NCI-H82 treated with DMSO at 0.1 percent for 48 hours (cell line): ENCODE measurements around the gene ZBTB20.

Experiments
- DNase-seq: peaks from one replicate; lab custom pipeline; 2025; ENCODE audit not compliant: unreplicated experiment; lab: John Stamatoyannopoulos, UW

The ZBTB20 gene

GRCh38 chr3:114721864-114722263, 425.2 kb downstream of the ZBTB20 start:
- no peak for DNase-seq

DNA sequence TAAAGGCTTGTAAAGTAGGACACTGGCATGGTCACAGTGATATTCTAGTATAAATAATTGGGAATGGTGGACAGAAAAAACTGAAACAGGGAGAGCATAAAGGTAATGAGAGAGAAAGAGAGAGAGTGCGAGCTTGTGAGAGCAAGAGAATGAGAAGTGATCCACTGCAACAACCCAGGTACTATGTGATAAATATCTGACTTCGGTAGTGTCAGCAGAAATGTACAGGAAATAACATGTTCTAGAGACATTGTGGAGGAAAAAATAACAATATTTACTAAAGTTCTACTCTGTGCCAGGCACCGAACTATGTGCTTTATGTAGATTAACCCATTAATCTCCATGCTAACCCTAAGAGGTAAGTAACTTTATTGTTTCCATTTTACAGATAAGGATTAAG, 425.9 kb downstream of the ZBTB20 start:
- no peak for DNase-seq

- no peak for DNase-seq
Observed at GRCh38 chr3:114718898-114719210, 428.2 kb downstream of the ZBTB20 start.

- DNase-seq: no peak
Observed at GRCh38 chr3:114718071-114718897, 428.8 kb downstream of the ZBTB20 start.

DNA sequence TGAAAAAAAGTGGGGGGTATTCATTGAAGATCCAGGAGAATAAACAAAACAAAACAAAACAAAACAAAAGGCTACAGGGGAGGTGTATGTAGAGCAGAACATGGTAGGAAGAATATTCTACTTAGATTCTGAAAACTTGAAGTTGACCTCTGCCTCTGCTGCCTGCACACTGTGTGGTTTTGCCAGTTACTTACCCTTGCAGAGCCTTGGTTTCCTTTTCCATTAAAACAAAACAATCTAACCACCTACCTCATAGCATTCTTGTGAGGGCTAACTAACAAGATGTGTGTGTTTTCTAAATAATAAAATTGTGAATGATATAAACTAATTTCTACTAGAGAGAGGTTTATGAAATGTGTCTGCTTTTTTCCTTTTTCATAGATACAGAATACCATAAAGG, 430.2 kb downstream of the ZBTB20 start:
- no peak for DNase-seq

GRCh38 chr3:114716126-114716525, 431.0 kb downstream of the ZBTB20 start:
- no peak for DNase-seq

GRCh38 chr3:114714957-114715460, 432.1 kb downstream of the ZBTB20 start:
- no peak for DNase-seq

- no peak for DNase-seq
Observed at GRCh38 chr3:114714237-114714636, 432.9 kb downstream of the ZBTB20 start.

- DNase-seq: no peak
Observed at GRCh38 chr3:114712728-114713492, 434.2 kb downstream of the ZBTB20 start.

GRCh38 chr3:114711321-114711886, 435.7 kb downstream of the ZBTB20 start:
- no peak for DNase-seq

GRCh38 chr3:114709102-114709501, 438.0 kb downstream of the ZBTB20 start:
- no peak for DNase-seq

GRCh38 chr3:114707252-114707860, 439.7 kb downstream of the ZBTB20 start:
- no peak for DNase-seq

DNA sequence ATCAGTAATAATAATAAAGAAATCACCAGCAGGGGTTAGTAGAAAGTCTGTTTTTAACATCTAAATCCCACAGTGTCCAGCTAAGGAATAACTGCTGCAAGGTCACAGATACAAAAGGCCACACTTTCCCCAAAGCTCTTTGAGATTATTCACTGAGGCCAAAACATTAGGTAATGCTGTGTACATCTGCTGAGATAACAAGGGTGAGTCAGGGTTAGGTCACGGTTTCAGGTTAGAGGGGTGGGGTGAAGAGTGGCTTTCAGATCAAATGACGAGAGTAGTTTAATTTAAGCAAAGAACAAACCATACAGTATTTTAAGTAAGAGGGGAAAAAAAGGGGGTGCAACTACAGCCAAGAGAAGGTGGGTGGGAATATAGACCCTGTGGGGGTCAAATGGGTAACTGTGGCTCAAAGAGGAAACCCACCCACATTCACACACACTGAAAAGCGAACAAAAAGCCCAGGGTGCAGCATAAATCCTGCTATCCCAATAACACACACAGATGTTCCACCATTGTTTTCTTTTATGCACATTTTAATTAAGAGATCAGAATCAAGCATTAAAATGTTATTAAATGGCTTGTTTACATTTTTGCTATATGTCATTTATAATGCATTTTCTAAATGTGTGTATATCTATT, 440.4 kb downstream of the ZBTB20 start:
- no peak for DNase-seq

- DNase-seq: no peak
Observed at GRCh38 chr3:114700637-114701234, 446.4 kb downstream of the ZBTB20 start.

DNA sequence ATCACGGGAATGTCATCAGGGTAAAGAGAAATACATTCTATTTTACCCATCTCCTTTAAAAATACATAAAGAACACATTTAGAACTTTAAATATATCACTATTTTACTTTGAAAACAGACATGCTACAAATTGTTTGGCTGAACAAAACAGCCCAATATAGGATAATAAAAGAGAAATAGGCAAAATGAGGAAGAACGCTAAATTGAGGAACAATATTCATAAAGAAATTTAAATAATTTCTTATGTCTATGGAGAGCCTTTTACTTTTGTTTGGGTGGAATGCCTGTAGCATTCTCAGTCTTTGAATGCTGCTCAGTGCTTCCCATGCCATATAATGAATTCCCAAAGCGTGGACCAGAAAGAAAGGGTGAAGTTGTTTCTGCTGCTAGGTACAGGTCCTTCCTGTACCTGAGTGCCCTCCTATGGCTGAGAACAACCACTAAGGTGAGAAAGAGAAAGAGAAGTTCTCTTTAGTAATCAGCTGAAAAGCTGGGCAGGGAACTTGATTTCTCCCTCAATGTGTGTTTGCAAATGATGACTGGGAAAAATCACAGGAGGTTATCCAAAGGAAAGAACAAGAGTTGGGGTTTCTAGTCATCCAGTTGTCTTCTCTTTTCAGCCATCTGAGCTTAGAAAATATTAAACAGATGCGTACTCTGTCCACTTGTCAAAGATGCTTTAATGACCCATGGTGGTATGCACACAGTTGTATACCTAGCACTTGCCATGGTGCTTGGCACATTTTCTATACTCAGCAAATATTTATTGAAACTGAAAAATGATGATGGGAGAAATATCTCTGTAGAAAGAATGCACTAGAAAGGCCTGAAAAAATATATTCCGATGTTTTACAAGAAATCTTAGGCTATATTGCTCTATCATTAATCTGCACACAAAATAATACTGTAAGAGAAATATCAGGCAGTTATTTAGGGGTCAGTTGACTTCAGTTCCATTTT, 448.7 kb downstream of the ZBTB20 start:
- no peak for DNase-seq

- DNase-seq: no peak
Observed at GRCh38 chr3:114697401-114697800, 449.7 kb downstream of the ZBTB20 start.

DNA sequence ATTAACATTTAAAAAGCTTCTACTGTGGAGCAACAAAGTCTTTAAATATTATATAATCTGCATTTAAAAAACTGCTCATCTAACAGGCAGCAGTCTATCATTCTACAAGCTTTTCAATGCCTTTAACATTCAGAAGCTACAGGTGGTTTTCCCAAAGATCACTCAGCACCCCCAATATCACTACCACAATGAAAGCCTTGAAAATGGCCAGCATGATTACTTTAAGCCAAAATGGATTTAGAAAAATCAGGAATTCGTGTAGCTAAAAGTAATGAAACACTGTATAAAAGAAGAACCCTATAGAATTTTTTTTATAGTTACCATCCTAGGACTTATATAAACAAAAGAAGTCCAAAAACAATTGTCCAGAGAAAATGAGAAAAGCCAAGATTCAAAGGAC, 452.8 kb downstream of the ZBTB20 start:
- no peak for DNase-seq

DNA sequence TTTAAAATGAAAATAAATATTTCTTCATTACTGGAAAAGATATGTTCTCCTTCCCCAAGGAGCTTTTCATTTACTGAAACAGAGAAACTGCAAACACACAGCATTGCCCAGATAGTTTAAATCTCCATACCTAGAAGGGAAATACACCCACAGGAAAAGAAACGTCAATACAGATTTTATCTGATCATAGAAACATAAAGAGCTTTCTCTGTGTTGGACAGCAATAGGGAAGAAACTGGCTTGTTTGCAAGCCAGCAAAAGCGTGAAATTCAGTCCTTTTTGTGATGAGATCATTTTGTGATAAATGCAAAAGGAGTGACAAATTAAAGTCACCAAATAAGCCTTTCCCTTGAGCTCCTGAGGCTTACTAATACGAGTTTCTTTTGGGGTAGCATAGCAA, 455.2 kb downstream of the ZBTB20 start:
- DNase-seq: no peak

GRCh38 chr3:114690911-114691310, 456.2 kb downstream of the ZBTB20 start:
- no peak for DNase-seq

DNA sequence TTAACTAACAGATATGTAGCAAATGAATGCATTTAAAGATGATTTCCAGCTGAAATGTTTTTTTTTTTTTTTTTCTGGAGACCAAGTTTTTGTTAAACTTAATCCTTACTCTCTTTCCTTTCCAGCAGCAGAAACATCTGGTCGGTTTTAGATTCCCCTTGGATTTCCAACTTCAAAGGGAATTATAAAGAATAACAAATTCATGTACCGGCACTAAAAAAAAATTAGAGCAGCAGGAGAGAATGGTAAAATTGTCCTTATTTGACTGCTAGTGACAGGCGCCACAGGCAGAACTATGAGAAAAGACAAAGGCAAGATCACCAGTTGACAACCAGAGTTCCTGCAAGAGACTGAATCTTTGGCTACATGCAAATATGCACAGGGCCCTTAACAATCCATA, 459.9 kb downstream of the ZBTB20 start:
- no peak for DNase-seq
